ENCODE results near the gene KCNK15.
"Not testable (repeated sequence)": the region's sequence is repeated elsewhere in the genome, so short reads cannot be mapped to it uniquely, and the experiment has no call there.

- not testable (repeated sequence) for TF ChIP-seq CTCF, POLR2A (IDR thresholded peaks at IDR 0.05)
Measured at GRCh38 chr20:44763798-44764197, 18.1 kb downstream of the KCNK15 start.

All from thyroid gland (tissue), 4 donors.